EH (cell line): Measurements from ENCODE around the gene ZFYVE21.

Source experiments
- DNase-seq: peaks from one replicate; pipeline ENCODE4 v3.0.0-alpha.2; 2015; ENCODE audit warnings: low read depth

The ZFYVE21 gene

GRCh38 chr14:103705504-103706284 is 9.9 kb upstream of the ZFYVE21 start:
- DNase-seq, result no peak

GRCh38 chr14:103706551-103707328 is 8.9 kb upstream of the ZFYVE21 start:
- DNase-seq, result no peak

GRCh38 chr14:103707329-103708263 is 8.0 kb upstream of the ZFYVE21 start:
- DNase-seq, result no peak

GRCh38 chr14:103708750-103709187 is 6.8 kb upstream of the ZFYVE21 start:
- no peak for DNase-seq

GRCh38 chr14:103709814-103710213 is 5.8 kb upstream of the ZFYVE21 start:
- no peak for DNase-seq

- DNase-seq, result no peak
Observed at GRCh38 chr14:103710771-103711377, 4.7 kb upstream of the ZFYVE21 start.

- peak; percentile 18 for DNase-seq
Observed at GRCh38 chr14:103711516-103712431, 3.8 kb upstream of the ZFYVE21 start.

GRCh38 chr14:103712633-103713247 is 2.9 kb upstream of the ZFYVE21 start:
- no peak for DNase-seq

- no peak for DNase-seq
Observed at GRCh38 chr14:103713304-103714062, 2.1 kb upstream of the ZFYVE21 start.

- DNase-seq, result no peak
Observed at GRCh38 chr14:103714063-103714724, 1.4 kb upstream of the ZFYVE21 start.

GRCh38 chr14:103716091-103716801 is 636 bp downstream of the ZFYVE21 start:
- DNase-seq, result peak; percentile 45

GRCh38 chr14:103716899-103717411 is 1.3 kb downstream of the ZFYVE21 start:
- DNase-seq, result no peak

GRCh38 chr14:103718572-103718971 is 3.0 kb downstream of the ZFYVE21 start:
- no peak for DNase-seq

GRCh38 chr14:103719751-103720150 is 4.1 kb downstream of the ZFYVE21 start:
- no peak for DNase-seq

- no peak for DNase-seq
Observed at GRCh38 chr14:103721334-103722120, 5.9 kb downstream of the ZFYVE21 start.

GRCh38 chr14:103723748-103724081 is 8.1 kb downstream of the ZFYVE21 start:
- DNase-seq, result no peak

- DNase-seq, result no peak
Observed at GRCh38 chr14:103724116-103724515, 8.5 kb downstream of the ZFYVE21 start.
